K562 (cell line): Measurements from ENCODE around the gene COL25A1.

Experiments
- CHD2 ChIP-seq: IDR thresholded peaks from 2 replicates; pipeline ENCODE4 v1.6.1; 2011; ENCODE audit warnings: low read depth, low read length
- CTCF ChIP-seq, 3 experiments: IDR thresholded peaks in 2 of 3; conservative IDR thresholded peaks in 1 of 3; 2 replicates each; pipeline ENCODE4 v1.5.1; 2011 to 2012; ENCODE audit warnings: low read length in 3 of 3, mild to moderate bottlenecking in 3 of 3, control low read depth in 2 of 3, improper control_type of control experiment in 1 of 3, inconsistent platforms in 1 of 3, low read depth in 1 of 3, mixed read lengths in 1 of 3, moderate library complexity in 1 of 3; ENCODE audit not compliant: insufficient read depth in 2 of 3
- DNMT1 ChIP-seq: fragments of 450-650 bp; IDR thresholded peaks from 2 replicates; pipeline ENCODE4 v1.6.1; 2016; ENCODE audit warnings: antibody characterized with exemption, mild to moderate bottlenecking
- E2F3 ChIP-seq: fragments of 250-450 bp; sonication (Bioruptor Pico); IDR thresholded peaks from 2 replicates; pipeline ENCODE4 v1.4.0; 2020; ENCODE audit warnings: mild to moderate bottlenecking
- EP300 ChIP-seq: IDR thresholded peaks from 2 replicates; pipeline ENCODE4 v1.6.1; 2012; ENCODE audit warnings: low read length, improper control_type of control experiment
- EZH2 ChIP-seq: IDR thresholded peaks from 2 replicates; pipeline ENCODE4 v1.6.1; 2012; ENCODE audit warnings: low read depth, mild to moderate bottlenecking, inconsistent platforms, low read length, borderline replicate concordance
- KDM1A ChIP-seq, 2 experiments: fragments of 450-650 bp; IDR thresholded peaks; 2 replicates each; pipeline ENCODE4 v1.6.1; 2016; ENCODE audit warnings: mild to moderate bottlenecking in 2 of 2
- PCBP1 ChIP-seq: fragments of 200-400 bp; formaldehyde crosslinking; IDR thresholded peaks from 2 replicates; pipeline ENCODE4 v1.6.1; 2018; ENCODE audit warnings: mild to moderate bottlenecking, low read depth, low read length; ENCODE audit not compliant: poor library complexity, severe bottlenecking
- RBFOX2 ChIP-seq: fragments of 200-400 bp; formaldehyde crosslinking; IDR thresholded peaks from 2 replicates; pipeline ENCODE4 v1.6.1; 2017; ENCODE audit warnings: low read depth, mild to moderate bottlenecking, low read length, moderate library complexity
- ZBTB40 ChIP-seq, 2 experiments: fragments of 450-650 bp in 1 of 2; sonication (generic) in 1 of 2; formaldehyde crosslinking in 1 of 2; IDR thresholded peaks; 2 replicates each; pipeline versions ENCODE4 v1.7.1 to v1.9.0; 2016 to 2022; ENCODE audit warnings: inconsistent platforms in 1 of 2, mild to moderate bottlenecking in 1 of 2, missing genetic modification reagents in 1 of 2
- ZNF253 ChIP-seq: fragments of 250-450 bp; sonication (Bioruptor Pico); conservative IDR thresholded peaks from 2 replicates; pipeline ENCODE4 v1.6.1; 2021; ENCODE audit warnings: mild to moderate bottlenecking
- ZNF354B ChIP-seq: fragments of 250-450 bp; sonication (Bioruptor Pico); IDR thresholded peaks from 2 replicates; pipeline ENCODE4 v1.4.0; 2020
- ZNF561 ChIP-seq: fragments of 450-650 bp; formaldehyde crosslinking; conservative IDR thresholded peaks from 2 replicates; pipeline ENCODE4 v1.4.0; 2020; ENCODE audit warnings: mild to moderate bottlenecking, moderate library complexity

GRCh38 chr4:108940149-108940548 is 362.3 kb downstream of the COL25A1 start:
- TF ChIP-seq DNMT1 (no peak), CTCF (IDR thresholded peaks at IDR 0.05 in 2 of 3, conservative IDR thresholded peaks at IDR 0.05 in 1 of 3; ENCODE audit: insufficient read depth in 2 of 3, low read depth in 1 of 3, low read length in 3 of 3) (no peak), E2F3 (no peak), PCBP1 (no peak), CHD2 (no peak), ZNF561 (CRISPR knock-in tag) (no peak), EZH2 (no peak), EP300 (no peak), ZNF354B (CRISPR knock-in tag) (no peak), ZBTB40 (IDR thresholded peaks at IDR 0.05) (no peak), ZBTB40 (CRISPR knock-in tag; IDR thresholded peaks at IDR 0.05) (no peak), RBFOX2 (no peak), KDM1A (IDR thresholded peaks at IDR 0.05) (no peak), ZNF253 (no peak)
